HEK293 (cell line): ENCODE measurements around the gene DDIT4.

Source experiments
- TCF7L2 ChIP-seq: IDR thresholded peaks from 2 replicates; pipeline ENCODE4 v1.6.1; 2011; ENCODE audit warnings: low read depth, mild to moderate bottlenecking, inconsistent platforms, low read length, moderate library complexity, borderline replicate concordance
- TF ChIP-seq, protein P1 (sequence below): fragments of 450-650 bp; formaldehyde crosslinking; IDR thresholded peaks from 2 replicates; pipeline ENCODE4 v1.5.1; 2016; ENCODE audit warnings: missing biosample characterization, missing genetic modification characterization

DNA sequence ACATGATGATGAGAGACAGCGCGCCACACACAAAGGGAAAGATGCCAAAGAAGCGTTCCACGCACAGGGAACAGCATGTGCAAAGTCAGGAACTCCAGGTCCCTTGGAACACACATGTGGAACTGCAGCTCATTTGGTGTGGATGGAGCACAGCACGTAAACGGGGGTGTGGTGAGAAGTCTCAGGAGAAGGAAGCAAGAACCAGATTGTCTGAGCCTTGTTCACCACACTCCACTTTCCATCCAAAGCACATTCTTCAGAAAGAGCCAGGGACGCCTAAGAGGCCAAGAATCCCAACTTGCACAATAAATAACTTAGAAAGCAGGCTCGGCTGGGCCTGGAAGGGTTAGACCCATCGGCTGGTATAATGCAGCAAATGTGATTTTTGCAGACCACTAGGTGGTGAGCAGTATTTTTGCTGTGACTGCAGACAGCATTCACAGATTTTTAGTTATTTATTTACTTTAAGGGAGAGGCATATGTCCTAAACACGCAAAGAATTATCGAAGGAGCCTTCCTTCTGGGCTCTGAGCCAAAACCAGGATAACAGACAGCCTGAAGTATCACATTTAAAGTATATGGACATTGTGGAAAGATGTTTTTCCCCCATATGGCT, 29.8 kb upstream of the DDIT4 start:
- no peak for TF ChIP-seq TCF7L2
- TF ChIP-seq, protein P1, sequence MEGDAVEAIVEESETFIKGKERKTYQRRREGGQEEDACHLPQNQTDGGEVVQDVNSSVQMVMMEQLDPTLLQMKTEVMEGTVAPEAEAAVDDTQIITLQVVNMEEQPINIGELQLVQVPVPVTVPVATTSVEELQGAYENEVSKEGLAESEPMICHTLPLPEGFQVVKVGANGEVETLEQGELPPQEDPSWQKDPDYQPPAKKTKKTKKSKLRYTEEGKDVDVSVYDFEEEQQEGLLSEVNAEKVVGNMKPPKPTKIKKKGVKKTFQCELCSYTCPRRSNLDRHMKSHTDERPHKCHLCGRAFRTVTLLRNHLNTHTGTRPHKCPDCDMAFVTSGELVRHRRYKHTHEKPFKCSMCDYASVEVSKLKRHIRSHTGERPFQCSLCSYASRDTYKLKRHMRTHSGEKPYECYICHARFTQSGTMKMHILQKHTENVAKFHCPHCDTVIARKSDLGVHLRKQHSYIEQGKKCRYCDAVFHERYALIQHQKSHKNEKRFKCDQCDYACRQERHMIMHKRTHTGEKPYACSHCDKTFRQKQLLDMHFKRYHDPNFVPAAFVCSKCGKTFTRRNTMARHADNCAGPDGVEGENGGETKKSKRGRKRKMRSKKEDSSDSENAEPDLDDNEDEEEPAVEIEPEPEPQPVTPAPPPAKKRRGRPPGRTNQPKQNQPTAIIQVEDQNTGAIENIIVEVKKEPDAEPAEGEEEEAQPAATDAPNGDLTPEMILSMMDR (tag by site-specific recombination): peak; percentile 66
